CD14-positive monocyte (primary cell): Measurements from ENCODE around the gene TCHP. TPM values are rescaled to one million over a fixed set of nuclear protein-coding genes. Genes with fewer than 3 reads are reported as not detected.
A peak's percentile ranks its signal among the peaks of the same experiment; 100 is the strongest.

ENCODE experiments used
- DNase-seq, 3 donors: peaks; one replicate each; pipeline ENCODE4 v3.0.0-alpha.2; 2011 to 2022
- H2AFZ ChIP-seq: 2 replicates; pipeline ENCODE4 v1.6.0; 2012; ENCODE audit warnings: mild to moderate bottlenecking, low read depth, low read length, inconsistent platforms; ENCODE audit not compliant: insufficient read depth, poor library complexity, severe bottlenecking
- H3K27ac ChIP-seq, 2 donors: 1 replicate in 1 of 2; 2 replicates in 1 of 2; pipeline ENCODE4 v1.5.1; 2012 to 2013; ENCODE audit warnings: low read length in 2 of 2, control low read depth in 1 of 2, inconsistent platforms in 1 of 2, low read depth in 1 of 2, mild to moderate bottlenecking in 1 of 2
- H3K27me3 ChIP-seq, 2 donors: one replicate each; pipeline versions ENCODE4 v1.6.0 to v1.6.1; 2011 to 2013; ENCODE audit warnings: low read length in 2 of 2; ENCODE audit not compliant: control insufficient read depth in 2 of 2, insufficient read depth in 2 of 2
- H3K36me3 ChIP-seq, 2 donors: replicated peaks in 1 of 2; 1 replicate in 1 of 2; 2 replicates in 1 of 2; pipeline versions ENCODE4 v1.5.1 to v1.6.1; 2012 to 2013; ENCODE audit warnings: low read length in 2 of 2, control low read depth in 1 of 2, inconsistent platforms in 1 of 2, mild to moderate bottlenecking in 1 of 2; ENCODE audit not compliant: insufficient read depth in 2 of 2, control insufficient read depth in 1 of 2
- H3K4me1 ChIP-seq, 2 donors: 1 replicate in 1 of 2; 2 replicates in 1 of 2; pipeline versions ENCODE4 v1.5.1 to v1.6.1; 2012 to 2013; ENCODE audit warnings: low read length in 2 of 2, control low read depth in 1 of 2, inconsistent platforms in 1 of 2, mild to moderate bottlenecking in 1 of 2, moderate library complexity in 1 of 2; ENCODE audit not compliant: insufficient read depth in 2 of 2, control insufficient read depth in 1 of 2
- H3K4me2 ChIP-seq: replicated peaks from 2 replicates; pipeline ENCODE3; 2012; ENCODE audit warnings: low read length, moderate library complexity, mild to moderate bottlenecking; ENCODE audit not compliant: poor library complexity, severe bottlenecking; ENCODE audit errors: extremely low read depth
- H3K4me3 ChIP-seq, 3 experiments: fragments of 200-600 bp in 1 of 3; sonication (generic) in 1 of 3; replicated peaks in 1 of 3; 1 replicate in 2 of 3; 2 replicates in 1 of 3; pipeline ENCODE4 v1.5.1; 2011 to 2013; ENCODE audit warnings: low read length in 3 of 3, mild to moderate bottlenecking in 3 of 3, control low read depth in 2 of 3, low read depth in 2 of 3, inconsistent platforms in 1 of 3, moderate library complexity in 1 of 3
- H3K79me2 ChIP-seq: 2 replicates; pipeline ENCODE4 v1.6.0; 2012; ENCODE audit warnings: mild to moderate bottlenecking, control low read depth, inconsistent platforms, low read length, moderate library complexity; ENCODE audit not compliant: insufficient read depth
- H3K9ac ChIP-seq: 2 replicates; pipeline ENCODE4 v1.6.0; 2017; ENCODE audit warnings: low read length, mild to moderate bottlenecking; ENCODE audit not compliant: insufficient read depth, poor library complexity, severe bottlenecking
- H3K9me3 ChIP-seq, 2 donors: replicated peaks in 1 of 2; 1 replicate in 1 of 2; 2 replicates in 1 of 2; pipeline versions ENCODE4 v1.5.1 to v1.6.1; 2012 to 2013; ENCODE audit warnings: low read length in 2 of 2, control low read depth in 1 of 2; ENCODE audit not compliant: control insufficient read depth in 1 of 2, insufficient read depth in 1 of 2
- H4K20me1 ChIP-seq: 2 replicates; pipeline ENCODE4 v1.6.0; 2012; ENCODE audit warnings: mild to moderate bottlenecking, low read length, control low read depth, moderate library complexity; ENCODE audit not compliant: insufficient read depth
- H3K27ac Mint-ChIP-seq, 7 donors: one replicate each; pipeline ENCODE4 v1.8.0; 2020; ENCODE audit warnings: mild to moderate bottlenecking in 7 of 7, mixed read lengths in 7 of 7, moderate library complexity in 6 of 7, inconsistent platforms in 2 of 7
- H3K27me3 Mint-ChIP-seq, 3 donors: one replicate each; pipeline ENCODE4 v1.8.0; 2021 to 2022; ENCODE audit warnings: low read depth in 3 of 3, mild to moderate bottlenecking in 3 of 3, mixed read lengths in 3 of 3, moderate library complexity in 3 of 3, inconsistent platforms in 1 of 3
- H3K36me3 Mint-ChIP-seq, 2 donors: one replicate each; pipeline ENCODE4 v1.8.0; 2020; ENCODE audit warnings: mixed read lengths in 2 of 2, inconsistent platforms in 1 of 2, mild to moderate bottlenecking in 1 of 2
- H3K4me1 Mint-ChIP-seq: one replicate; pipeline ENCODE4 v1.8.0; 2020; ENCODE audit warnings: mild to moderate bottlenecking, mixed read lengths
- H3K4me3 Mint-ChIP-seq, 2 donors: one replicate each; pipeline ENCODE4 v1.8.0; 2020; ENCODE audit warnings: mild to moderate bottlenecking in 2 of 2, mixed read lengths in 2 of 2, moderate library complexity in 1 of 2
- H3K9me3 Mint-ChIP-seq, 7 donors: one replicate each; pipeline ENCODE4 v1.8.0; 2020 to 2022; ENCODE audit warnings: mixed read lengths in 7 of 7, mild to moderate bottlenecking in 6 of 7, moderate library complexity in 6 of 7, inconsistent platforms in 2 of 7
- WGBS: methylation state at CpG from one replicate; pipeline ENCODE4 v1.1.5; 2013; ENCODE audit warnings: missing lambda C conversion rate; ENCODE audit not compliant: insufficient coverage; 5-methylcytosine and 5-hydroxymethylcytosine counted together
- intact Hi-C, 2 donors: fragments of 100-400 bp; cut with micrococcal nuclease; formaldehyde crosslinking; loops; one replicate each; pipeline versions ENCODE4 v1.15.0 to v1.15.1; 2023
- polyA plus RNA-seq, 3 donors: library from polyadenylated mRNA; depleted of rRNA in 1 of 3; unstranded in 2 of 3; stranded (reverse) in 1 of 3; fragments of 300-500 nt in 2 of 3; fragments of >200 nt in 1 of 3; fragmentation: Illumina TruSeq in 2 of 3; gene quantifications; 1 replicate in 2 of 3; 2 replicates in 1 of 3; pipeline ENCODE4 v1.2.3, GENCODE V29; 2012 to 2021
- TF ChIP-seq, protein P1 (sequence below): fragments of 200-600 bp; IDR thresholded peaks from one replicate; pipeline ENCODE4 v1.8.0; 2022; ENCODE audit warnings: antibody characterized with exemption, mild to moderate bottlenecking

TCHP gene
- polyA plus RNA-seq, 3 donors = 2.6 to 24.5 (median 7.3) TPM

DNA sequence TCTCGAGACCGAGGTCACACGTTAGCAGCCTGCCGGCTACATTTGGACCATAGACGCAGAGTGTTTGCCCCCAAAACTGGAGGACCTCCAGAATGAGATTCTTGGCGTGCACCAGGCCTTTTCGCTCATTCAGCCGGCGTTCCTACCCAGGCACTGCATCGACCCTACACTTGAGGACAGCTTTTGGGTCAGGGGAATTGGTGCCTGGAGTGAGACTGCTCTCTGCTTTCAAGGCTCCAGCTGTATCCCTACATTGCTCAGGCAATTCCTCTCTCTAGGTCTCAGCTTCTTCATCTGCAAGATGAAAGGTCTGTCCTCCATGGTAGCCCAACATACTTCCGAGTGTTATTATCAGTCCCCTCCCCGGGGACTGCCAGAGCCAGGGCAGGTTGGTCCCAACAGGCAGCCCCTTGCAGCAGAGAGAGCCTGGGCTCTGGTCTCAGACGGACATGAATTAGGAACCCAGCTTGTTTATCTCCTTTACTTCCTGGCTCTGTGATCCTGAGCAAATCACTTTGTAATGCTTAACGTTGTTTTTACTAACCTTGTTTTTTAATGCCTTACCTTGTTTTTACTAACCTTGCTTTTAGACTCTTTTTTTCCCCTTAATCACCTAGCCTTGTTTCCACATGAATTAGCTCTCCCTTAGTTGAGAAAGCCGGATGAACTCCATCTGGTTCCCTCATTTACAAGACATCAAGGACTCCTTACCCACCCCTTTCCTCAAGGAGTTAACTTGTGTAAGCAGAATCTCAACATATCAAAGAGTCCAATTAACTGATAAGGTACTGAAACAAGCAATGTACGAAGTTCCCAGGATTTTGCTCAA lies 892 bp downstream of the TCHP start:
- peaks cover 24% of the 10 kb centered on the region for H3K4me1 Mint-ChIP-seq
- H3K4me3 Mint-ChIP-seq = peak overlapping the region; percentile 97 to 98
- H3K27ac Mint-ChIP-seq = peak overlapping the region; percentile 79 to 96 (median 90)
- peaks cover 22% of the 10 kb centered on the region for H4K20me1 ChIP-seq
- peaks cover 31 to 34% of the 10 kb centered on the region in 2 donors for H3K36me3 ChIP-seq
- peaks cover 35% of the 10 kb centered on the region for H3K79me2 ChIP-seq
- H3K4me3 ChIP-seq = peak overlapping the region; percentile 84 to 87 (median 85)
- no peak for DNase-seq
- peak overlapping the region; percentile 77 for H3K9ac ChIP-seq
- WGBS = 3% methylated on average over 12 of the region's 16 CpGs
- no peaks in the 10 kb centered on the region for H3K27me3 ChIP-seq
- H3K4me1 ChIP-seq = peaks cover 20 to 23% of the 10 kb centered on the region in 2 donors
- H3K27ac ChIP-seq = peak overlapping the region in 1 of 2 donors; percentile 74
- H3K9me3 ChIP-seq = no peaks in the 10 kb centered on the region
- intact Hi-C loops = loop anchor here in 1 of 2 donors (10.0 kb wide), 1 partner anchor 46 kb away; no protein-coding TSS in a partner anchor
- peak overlapping the region; percentile 90 for H3K4me2 ChIP-seq
- H2AFZ ChIP-seq = peak overlapping the region; percentile 88
- TF ChIP-seq, protein P1, sequence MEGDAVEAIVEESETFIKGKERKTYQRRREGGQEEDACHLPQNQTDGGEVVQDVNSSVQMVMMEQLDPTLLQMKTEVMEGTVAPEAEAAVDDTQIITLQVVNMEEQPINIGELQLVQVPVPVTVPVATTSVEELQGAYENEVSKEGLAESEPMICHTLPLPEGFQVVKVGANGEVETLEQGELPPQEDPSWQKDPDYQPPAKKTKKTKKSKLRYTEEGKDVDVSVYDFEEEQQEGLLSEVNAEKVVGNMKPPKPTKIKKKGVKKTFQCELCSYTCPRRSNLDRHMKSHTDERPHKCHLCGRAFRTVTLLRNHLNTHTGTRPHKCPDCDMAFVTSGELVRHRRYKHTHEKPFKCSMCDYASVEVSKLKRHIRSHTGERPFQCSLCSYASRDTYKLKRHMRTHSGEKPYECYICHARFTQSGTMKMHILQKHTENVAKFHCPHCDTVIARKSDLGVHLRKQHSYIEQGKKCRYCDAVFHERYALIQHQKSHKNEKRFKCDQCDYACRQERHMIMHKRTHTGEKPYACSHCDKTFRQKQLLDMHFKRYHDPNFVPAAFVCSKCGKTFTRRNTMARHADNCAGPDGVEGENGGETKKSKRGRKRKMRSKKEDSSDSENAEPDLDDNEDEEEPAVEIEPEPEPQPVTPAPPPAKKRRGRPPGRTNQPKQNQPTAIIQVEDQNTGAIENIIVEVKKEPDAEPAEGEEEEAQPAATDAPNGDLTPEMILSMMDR = no peak
- H3K36me3 Mint-ChIP-seq = peaks cover 29 to 35% of the 10 kb centered on the region in 2 donors
- H3K27me3 Mint-ChIP-seq = no peaks in the 10 kb centered on the region
- H3K9me3 Mint-ChIP-seq = no peaks in the 10 kb centered on the region

DNA sequence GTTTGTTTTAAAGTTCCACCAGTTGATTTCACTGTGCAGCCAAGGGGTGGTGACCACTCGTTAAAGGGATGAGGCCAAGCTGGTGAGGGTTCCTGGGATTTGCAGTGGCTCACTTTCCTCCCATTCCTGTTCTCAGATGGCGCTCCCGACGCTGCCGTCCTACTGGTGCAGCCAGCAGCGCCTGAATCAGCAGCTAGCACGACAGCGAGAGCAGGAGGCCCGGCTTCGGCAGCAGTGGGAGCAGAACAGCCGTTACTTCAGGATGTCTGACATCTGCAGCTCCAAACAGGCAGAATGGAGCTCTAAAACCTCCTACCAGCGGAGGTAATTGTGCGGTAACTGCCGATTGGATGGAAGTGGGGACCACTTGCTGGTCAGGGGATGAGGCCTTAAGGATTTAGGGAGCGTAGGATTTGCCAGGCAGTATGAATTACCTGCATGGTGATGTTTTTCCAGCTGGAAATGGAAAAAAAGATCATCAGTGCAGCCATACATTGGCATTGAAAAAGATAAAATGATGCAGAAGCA lies 2.9 kb downstream of the TCHP start:
- no peak overlapping the region for H3K4me2 ChIP-seq
- intact Hi-C loops = loop anchor here in 1 of 2 donors (10.0 kb wide), 1 partner anchor 48 kb away; no protein-coding TSS in a partner anchor
- Mint-ChIP-seq H3K9me3 (no peaks in the 10 kb centered on the region), H3K4me1 (peaks cover 27% of the 10 kb centered on the region), H3K4me3 (no peak overlapping the region), H3K36me3 (peaks cover 49 to 55% of the 10 kb centered on the region in 2 donors), H3K27me3 (no peaks in the 10 kb centered on the region), H3K27ac (no peak overlapping the region)
- WGBS = over 99% methylated on average over 13 of the region's 15 CpGs
- peaks cover 35% of the 10 kb centered on the region for H3K79me2 ChIP-seq
- DNase-seq = no peak
- no peaks in the 10 kb centered on the region for H3K27me3 ChIP-seq
- no peak overlapping the region for H3K4me3 ChIP-seq
- H2AFZ ChIP-seq = no peak overlapping the region
- peaks cover 22% of the 10 kb centered on the region for H4K20me1 ChIP-seq
- H3K4me1 ChIP-seq = peaks cover 20 to 25% of the 10 kb centered on the region in 2 donors
- H3K27ac ChIP-seq = peak overlapping the region in 1 of 2 donors; percentile 9
- no peak overlapping the region for H3K9ac ChIP-seq
- H3K9me3 ChIP-seq = no peaks in the 10 kb centered on the region
- peaks cover 51 to 54% of the 10 kb centered on the region in 2 donors for H3K36me3 ChIP-seq
- TF ChIP-seq, protein P1 = no peak
